CD4-positive, alpha-beta memory T cell (primary cell): ENCODE data around the gene G3BP2. TPM values are rescaled to one million over a fixed set of nuclear protein-coding genes. Genes with fewer than 3 reads are reported as not detected.
"Not testable (repeated sequence)": the region's sequence is repeated elsewhere in the genome, so short reads cannot be mapped to it uniquely, and the experiment has no call there.

ENCODE experiments used
- CTCF ChIA-PET: fragments of 350-600 bp; sonication (Branson Sonifier 250); formaldehyde crosslinking; loops from one replicate; lab custom pipeline; 2021; ENCODE audit warnings: inconsistent platforms; ENCODE audit not compliant: partially characterized antibody; lab: Charles Lee
- POLR2A ChIA-PET: fragments of 350-600 bp; sonication (Branson Sonifier 250); formaldehyde crosslinking; loops from one replicate; lab custom pipeline; 2021; ENCODE audit not compliant: partially characterized antibody; lab: Charles Lee
- DNase-seq, 5 donors: peaks; one replicate each; pipeline versions ENCODE4 v3.0.0 to v3.0.0-alpha.2; 2020 to 2022; ENCODE audit warnings: mixed read lengths in 1 of 5
- H3K27ac ChIP-seq: one replicate; pipeline ENCODE4 v1.7.0; 2013; ENCODE audit warnings: low read depth, low read length
- H3K27me3 ChIP-seq: 2 replicates; pipeline ENCODE4 v1.7.0; 2013; ENCODE audit warnings: mild to moderate bottlenecking, low read length, moderate library complexity; ENCODE audit not compliant: insufficient read depth
- H3K36me3 ChIP-seq: 2 replicates; pipeline ENCODE4 v1.7.0; 2013; ENCODE audit warnings: mild to moderate bottlenecking, low read length, moderate library complexity; ENCODE audit not compliant: insufficient read depth
- H3K4me1 ChIP-seq: 2 replicates; pipeline ENCODE4 v1.7.0; 2013; ENCODE audit warnings: mild to moderate bottlenecking, low read length, moderate library complexity; ENCODE audit not compliant: insufficient read depth
- H3K4me3 ChIP-seq, 2 donors: one replicate each; pipeline ENCODE4 v1.7.0; 2013; ENCODE audit warnings: low read length in 2 of 2, mild to moderate bottlenecking in 1 of 2
- H3K9me3 ChIP-seq, 2 donors: one replicate each; pipeline ENCODE4 v1.7.0; 2013; ENCODE audit warnings: low read length in 2 of 2, control low read depth in 1 of 2; ENCODE audit not compliant: control insufficient read depth in 1 of 2
- H3K27ac Mint-ChIP-seq, 7 donors: one replicate each; pipeline ENCODE4 v1.8.0; 2020 to 2021; ENCODE audit warnings: mixed read lengths in 7 of 7, mild to moderate bottlenecking in 6 of 7, inconsistent platforms in 3 of 7, moderate library complexity in 3 of 7
- H3K27me3 Mint-ChIP-seq, 2 donors: one replicate each; pipeline ENCODE4 v1.8.0; 2020 to 2021; ENCODE audit warnings: mixed read lengths in 2 of 2
- H3K36me3 Mint-ChIP-seq, 2 donors: one replicate each; pipeline ENCODE4 v1.8.0; 2020 to 2021; ENCODE audit warnings: mixed read lengths in 2 of 2, inconsistent platforms in 1 of 2, mild to moderate bottlenecking in 1 of 2
- H3K4me1 Mint-ChIP-seq, 4 donors: one replicate each; pipeline ENCODE4 v1.8.0; 2020 to 2021; ENCODE audit warnings: mixed read lengths in 4 of 4, mild to moderate bottlenecking in 1 of 4
- H3K4me3 Mint-ChIP-seq, 8 donors: one replicate each; pipeline ENCODE4 v1.8.0; 2020 to 2021; ENCODE audit warnings: mixed read lengths in 8 of 8, mild to moderate bottlenecking in 7 of 8, moderate library complexity in 6 of 8, inconsistent platforms in 3 of 8
- H3K9me3 Mint-ChIP-seq, 8 donors: one replicate each; pipeline ENCODE4 v1.8.0; 2020 to 2021; ENCODE audit warnings: mixed read lengths in 8 of 8, mild to moderate bottlenecking in 5 of 8, inconsistent platforms in 3 of 8, moderate library complexity in 1 of 8
- intact Hi-C: fragments of 100-400 bp; cut with micrococcal nuclease; formaldehyde crosslinking; loops from one replicate; pipeline ENCODE4 v1.15.1; 2023
- polyA plus RNA-seq, 2 donors: library from polyadenylated mRNA; unstranded; fragments of 300-500 nt; fragmentation: Illumina TruSeq; gene quantifications; one replicate each; pipeline ENCODE4 v1.2.3, GENCODE V29; 2021
- total RNA-seq, 2 experiments: library from RNA; stranded (reverse); gene quantifications; one replicate each; pipeline ENCODE4 v1.2.3, GENCODE V29; 2021

G3BP2 gene
- total and polyA plus RNA-seq, 4 experiments from 2014 or later: 118 to 165 (median 138) TPM

DNA sequence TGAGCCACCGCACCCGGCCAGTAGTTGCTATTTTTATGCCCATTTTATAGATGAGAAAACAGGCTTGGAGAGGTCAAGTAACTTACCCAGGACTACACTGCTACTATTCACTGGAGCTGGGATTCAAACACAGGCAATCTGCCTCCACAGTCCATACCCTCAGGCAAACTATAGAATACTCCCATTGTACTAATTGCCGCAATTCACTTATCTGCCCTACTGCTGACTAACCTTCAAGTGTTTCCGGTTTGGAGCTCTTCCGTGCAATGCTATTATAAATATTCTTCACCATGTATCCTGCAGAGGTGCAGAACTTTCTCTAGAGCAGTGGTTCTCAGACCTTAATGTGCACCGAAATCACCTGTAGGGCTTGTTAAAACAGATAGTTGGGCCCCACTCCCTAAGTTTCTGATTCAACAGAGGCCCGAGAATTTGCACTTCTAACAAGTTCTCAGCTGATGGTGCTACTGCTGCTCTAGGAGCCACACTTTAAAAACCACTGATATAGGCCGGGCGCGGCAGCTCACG lies 1.9 kb upstream of the G3BP2 start:
- intact Hi-C loops: loop anchor here (10.0 kb wide), 1 partner anchor 1230 kb away; the partner anchor contains the start of gene AREG
- H3K27ac Mint-ChIP-seq: peak overlapping the region in 5 of 7 donors; percentile 15 to 72 (median 36)

GRCh38 chr4:75673959-75674328 lies 733 bp upstream of the G3BP2 start:
- peak overlapping the region; percentile 97 to 100 (median 98) for H3K27ac Mint-ChIP-seq
- intact Hi-C loops: loop anchor here (1.0 to 10.0 kb wide), 6 partner anchors 19 to 1229 kb away; partner anchors contain the start of genes AREG, CDKL2, RCHY1 and THAP6
- peaks cover 0 to 28% of the 10 kb centered on the region in 2 donors for H3K36me3 Mint-ChIP-seq
- Histone ChIP-seq H3K9me3 (no peaks in the 10 kb centered on the region), H3K36me3 (no peaks in the 10 kb centered on the region), H3K27ac (peak overlapping the region; percentile 97), H3K4me1 (peaks cover 39% of the 10 kb centered on the region), H3K27me3 (no peaks in the 10 kb centered on the region), H3K4me3 (peak overlapping the region; percentile 84 to 90)
- ChIA-PET CTCF (interaction anchor here (0.6 to 7.2 kb wide), 7 partner anchors 9 to 318 kb away, joined by 3 to 68 read pairs (median 4); partner anchors contain the start of gene USO1), POLR2A (interaction anchor here (0.6 to 8.9 kb wide), 15 partner anchors 9 to 317 kb away, joined by 3 to 163 read pairs (median 6); partner anchors contain the start of genes CDKL2, RCHY1, SDAD1 and THAP6)
- H3K4me1 Mint-ChIP-seq: peaks cover 26 to 54% (median 35%) of the 10 kb centered on the region in 4 donors
- H3K27me3 Mint-ChIP-seq: no peaks in the 10 kb centered on the region
- DNase-seq: no peak
- H3K4me3 Mint-ChIP-seq: peak overlapping the region; percentile 88 to 99 (median 98)
- no peaks in the 10 kb centered on the region for H3K9me3 Mint-ChIP-seq

More for the DNA sequence above, 1.9 kb upstream of the G3BP2 start:
- Mint-ChIP-seq H3K4me1 (peaks cover 19 to 43% (median 25%) of the 10 kb centered on the region in 4 donors), H3K36me3 (peaks cover 0 to 28% of the 10 kb centered on the region in 2 donors), H3K27me3 (no peaks in the 10 kb centered on the region), H3K9me3 (no peaks in the 10 kb centered on the region), H3K4me3 (peak overlapping the region in 1 of 8 donors; percentile 18)
- Histone ChIP-seq H3K27me3 (no peaks in the 10 kb centered on the region), H3K9me3 (no peaks in the 10 kb centered on the region), H3K27ac (no peak overlapping the region), H3K36me3 (no peaks in the 10 kb centered on the region), H3K4me1 (peaks cover 28% of the 10 kb centered on the region), H3K4me3 (no peak overlapping the region)
- DNase-seq: no peak
- POLR2A ChIA-PET: interaction anchor here (1.2 to 8.9 kb wide), 4 partner anchors 9 to 161 kb away, joined by 3 to 163 read pairs (median 7); partner anchors contain the start of genes RCHY1, THAP6 and USO1
- CTCF ChIA-PET: interaction anchor here (7.2 kb wide), 1 partner anchor 48 kb away, joined by 68 read pairs; the partner anchor contains the start of gene USO1

- H3K4me3 Mint-ChIP-seq: peak overlapping the region; percentile 88 to 99 (median 98)
- Histone ChIP-seq H3K4me3 (peak overlapping the region; percentile 90 to 97), H3K9me3 (no peaks in the 10 kb centered on the region), H3K27me3 (no peaks in the 10 kb centered on the region), H3K4me1 (peaks cover 53% of the 10 kb centered on the region), H3K36me3 (no peaks in the 10 kb centered on the region), H3K27ac (peak overlapping the region; percentile 97)
- intact Hi-C loops: loop anchor here (1.0 to 10.0 kb wide), 6 partner anchors 18 to 1228 kb away; partner anchors contain the start of genes AREG, CDKL2, RCHY1 and THAP6
- DNase-seq: peak; percentile 81 to 85 (median 83)
- H3K27me3 Mint-ChIP-seq: no peaks in the 10 kb centered on the region
- H3K9me3 Mint-ChIP-seq: no peaks in the 10 kb centered on the region
- H3K27ac Mint-ChIP-seq: peak overlapping the region; percentile 97 to 100 (median 98)
- POLR2A ChIA-PET: interaction anchor here (1.2 to 8.9 kb wide), 11 partner anchors 11 to 318 kb away, joined by 4 to 163 read pairs (median 10); partner anchors contain the start of genes CDKL2, RCHY1, SDAD1 and THAP6
- peaks cover 39 to 68% (median 49%) of the 10 kb centered on the region in 4 donors for H3K4me1 Mint-ChIP-seq
- peaks cover 0 to 30% of the 10 kb centered on the region in 2 donors for H3K36me3 Mint-ChIP-seq
- CTCF ChIA-PET: interaction anchor here (1.3 to 7.2 kb wide), 3 partner anchors 17 to 76 kb away, joined by 3 to 68 read pairs (median 10); partner anchors contain the start of gene USO1
These were observed 667 bp downstream of the G3BP2 start for GRCh38 chr4:75672461-75673026.

DNA sequence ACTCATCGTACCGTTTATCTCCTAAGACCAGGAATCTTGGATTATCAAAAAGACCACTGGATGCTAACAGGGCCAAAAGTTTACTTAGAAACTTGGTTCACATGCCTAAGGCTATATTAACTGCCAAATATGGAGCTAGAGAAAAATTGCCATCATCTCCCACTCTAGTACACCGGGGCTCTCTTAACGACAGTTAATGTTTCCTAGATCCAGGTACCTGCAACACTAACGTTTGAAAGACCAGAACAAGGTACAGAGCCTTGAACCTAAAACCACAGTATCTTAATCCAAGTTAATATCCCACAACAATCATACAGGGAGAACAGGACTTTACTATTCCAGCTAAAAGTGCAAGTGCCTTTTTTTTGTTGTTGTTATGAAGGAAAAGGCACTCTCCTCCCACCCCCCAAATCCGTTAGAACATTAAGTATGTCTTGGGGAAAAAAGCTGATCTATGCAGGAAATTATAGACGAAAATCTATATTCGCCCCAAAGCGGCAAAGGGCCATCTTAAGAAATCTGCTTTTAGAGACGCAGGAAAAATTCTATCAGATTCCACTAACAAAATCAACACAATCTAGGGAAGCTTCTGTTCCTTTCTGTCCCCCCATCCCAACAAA lies 1.3 kb downstream of the G3BP2 start:
- Histone ChIP-seq H3K27me3 (no peaks in the 10 kb centered on the region), H3K27ac (peak overlapping the region; percentile 97), H3K36me3 (no peaks in the 10 kb centered on the region), H3K4me1 (peaks cover 59% of the 10 kb centered on the region), H3K4me3 (peak overlapping the region; percentile 90 to 97), H3K9me3 (no peaks in the 10 kb centered on the region)
- intact Hi-C loops: loop anchor here (1.0 to 10.0 kb wide), 3 partner anchors 11 to 1227 kb away; partner anchors contain the start of gene AREG
- H3K36me3 Mint-ChIP-seq: peaks cover 0 to 32% of the 10 kb centered on the region in 2 donors
- no peaks in the 10 kb centered on the region for H3K9me3 Mint-ChIP-seq
- peak overlapping the region; percentile 88 to 99 (median 98) for H3K4me3 Mint-ChIP-seq
- peak overlapping the region; percentile 97 to 100 (median 98) for H3K27ac Mint-ChIP-seq
- peaks cover 41 to 75% (median 54%) of the 10 kb centered on the region in 4 donors for H3K4me1 Mint-ChIP-seq
- no peaks in the 10 kb centered on the region for H3K27me3 Mint-ChIP-seq
- ChIA-PET POLR2A (interaction anchor here (1.2 to 8.9 kb wide), 11 partner anchors 11 to 319 kb away, joined by 4 to 163 read pairs (median 10); partner anchors contain the start of genes CDKL2, RCHY1, SDAD1 and THAP6), CTCF (interaction anchor here (1.3 to 7.2 kb wide), 4 partner anchors 17 to 77 kb away, joined by 3 to 68 read pairs (median 7); partner anchors contain the start of gene USO1)
- no peak for DNase-seq

DNA sequence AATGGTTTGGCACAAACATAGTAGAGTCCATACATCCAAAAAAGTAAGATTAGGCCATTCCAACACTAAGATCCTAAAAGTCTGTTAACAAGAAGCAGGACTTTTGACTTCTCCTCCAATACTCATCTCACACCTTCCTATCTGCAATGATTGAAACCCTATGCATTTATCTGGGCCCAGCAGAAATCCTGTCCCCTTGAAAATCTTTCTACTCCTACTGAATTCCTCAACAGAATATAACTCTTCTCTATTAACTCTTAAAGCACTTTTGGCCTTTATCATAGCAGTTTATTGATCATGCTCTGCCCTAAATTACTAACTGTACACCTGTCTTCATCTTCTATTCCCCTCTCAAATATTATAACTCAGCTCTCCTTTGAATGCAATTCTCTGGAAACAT lies 4.6 kb downstream of the G3BP2 start:
- H3K36me3 Mint-ChIP-seq: peaks cover 0 to 39% of the 10 kb centered on the region in 2 donors
- no peaks in the 10 kb centered on the region for H3K27me3 ChIP-seq
- no peaks in the 10 kb centered on the region for H3K36me3 ChIP-seq
- H3K4me1 Mint-ChIP-seq: peaks cover 52 to 88% (median 70%) of the 10 kb centered on the region in 4 donors
- intact Hi-C loops: no loop called here
- no peak overlapping the region for H3K27ac ChIP-seq
- H3K27ac Mint-ChIP-seq: peak overlapping the region; percentile 1 to 67 (median 26)
- no peak for DNase-seq
- POLR2A ChIA-PET: interaction anchor here (0.7 to 8.9 kb wide), 5 partner anchors 14 to 154 kb away, joined by 3 to 163 read pairs (median 3); partner anchors contain the start of genes RCHY1, THAP6 and USO1
- H3K4me3 Mint-ChIP-seq: peak overlapping the region; percentile 7 to 72 (median 54)
- H3K4me1 ChIP-seq: peaks cover 81% of the 10 kb centered on the region
- no peaks in the 10 kb centered on the region for H3K9me3 Mint-ChIP-seq
- CTCF ChIA-PET: interaction anchor here (1.3 to 7.2 kb wide), 4 partner anchors 9 to 55 kb away, joined by 3 to 68 read pairs (median 6); partner anchors contain the start of gene USO1
- H3K4me3 ChIP-seq: no peak overlapping the region
- no peaks in the 10 kb centered on the region for H3K27me3 Mint-ChIP-seq
- H3K9me3 ChIP-seq: no peaks in the 10 kb centered on the region

- H3K36me3 ChIP-seq, H3K27ac ChIP-seq, H3K4me3 ChIP-seq, H3K9me3 Mint-ChIP-seq, DNase-seq, intact Hi-C loops, H3K27me3 Mint-ChIP-seq, H3K9me3 ChIP-seq, H3K27me3 ChIP-seq: not testable (repeated sequence)
- peaks cover 82% of the 10 kb centered on the region for H3K4me1 ChIP-seq
- Mint-ChIP-seq H3K4me3 (peak overlapping the region; percentile 43 to 72 (median 52)), H3K36me3 (peaks cover under 1 to 33% of the 10 kb centered on the region in 2 donors), H3K4me1 (peaks cover 52 to 83% (median 71%) of the 10 kb centered on the region in 4 donors), H3K27ac (peak overlapping the region in 6 of 7 donors; percentile 1 to 75 (median 30))
- ChIA-PET CTCF (interaction anchor here (0.8 to 3.3 kb wide), 3 partner anchors 14 to 56 kb away, joined by 3 to 7 read pairs (median 5); partner anchors contain the start of genes CDKL2 and USO1), POLR2A (interaction anchor here (1.1 to 8.9 kb wide), 2 partner anchors 21 to 56 kb away, joined by 3 to 163 read pairs; partner anchors contain the start of gene USO1)
These were observed 5.6 kb downstream of the G3BP2 start for GRCh38 chr4:75667636-75668035.
